GM18907 (cell line): ENCODE measurements around the gene ETFRF1.
A peak's percentile ranks its signal among the peaks of the same experiment; 100 is the strongest.

ENCODE experiments used
- ATAC-seq: cut with Tn5 transposase; IDR thresholded peaks from one replicate; pipeline ENCODE4 v1.9.1; 2021; ENCODE audit warnings: mild to moderate bottlenecking, moderate library complexity; ENCODE audit not compliant: unreplicated experiment

The ETFRF1 gene

DNA sequence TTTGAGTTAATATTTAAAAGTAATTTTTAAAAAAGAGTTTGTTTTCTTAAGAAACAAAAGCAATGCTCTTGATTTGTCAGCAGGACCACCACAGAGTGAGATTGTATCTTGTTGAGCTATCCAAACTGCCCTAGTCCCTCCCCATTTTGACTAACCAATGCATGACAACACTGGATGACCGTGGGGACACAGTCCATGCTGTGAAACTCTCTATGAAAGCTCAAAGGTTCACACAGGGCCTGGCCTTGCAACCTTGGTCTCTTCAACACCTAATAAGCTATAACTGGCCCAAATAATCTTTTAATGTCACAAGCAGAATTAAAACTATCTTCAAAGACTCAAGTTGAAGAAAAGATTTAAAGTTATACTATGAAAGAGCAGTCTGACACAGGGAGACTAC lies 13.5 kb downstream of the ETFRF1 start:
- ATAC-seq: no peak

DNA sequence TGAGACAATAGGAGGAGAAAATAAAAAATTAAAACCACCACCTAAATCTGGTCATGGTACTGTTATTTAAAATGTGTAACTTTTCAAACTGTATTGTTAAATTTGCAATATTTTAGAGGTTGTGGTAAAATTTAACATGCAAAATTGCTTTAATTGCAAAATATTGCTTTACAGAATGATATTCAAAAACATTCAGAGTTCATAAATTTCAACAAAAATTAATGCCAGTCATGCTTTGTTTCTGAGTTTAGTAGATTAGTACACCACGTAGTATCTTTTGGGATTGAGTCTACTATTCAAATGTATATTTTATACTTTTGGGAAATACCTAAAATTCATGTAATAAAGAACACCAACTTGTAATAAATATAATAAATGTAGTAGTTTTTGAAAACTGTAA lies 18.3 kb downstream of the ETFRF1 start:
- ATAC-seq: no peak

DNA sequence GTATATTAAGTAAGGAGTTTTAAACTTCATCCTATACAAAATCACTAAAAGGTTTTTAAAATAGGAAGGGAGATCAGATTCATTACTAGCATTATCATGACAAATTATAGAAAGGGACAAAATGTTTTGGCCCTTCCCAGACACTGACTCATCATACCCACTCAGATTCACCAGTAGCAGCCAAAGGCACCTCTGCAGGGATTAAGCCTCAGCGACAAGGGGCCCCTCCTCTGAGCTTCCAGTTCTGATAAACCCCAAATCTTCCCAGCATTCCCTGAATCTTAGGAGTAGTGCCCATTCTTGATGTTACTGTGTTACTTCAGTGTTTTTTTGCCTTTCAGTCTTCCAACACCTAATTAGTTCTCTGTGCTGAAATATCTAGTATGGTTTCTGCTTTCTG lies 41.2 kb downstream of the ETFRF1 start:
- no peak for ATAC-seq

DNA sequence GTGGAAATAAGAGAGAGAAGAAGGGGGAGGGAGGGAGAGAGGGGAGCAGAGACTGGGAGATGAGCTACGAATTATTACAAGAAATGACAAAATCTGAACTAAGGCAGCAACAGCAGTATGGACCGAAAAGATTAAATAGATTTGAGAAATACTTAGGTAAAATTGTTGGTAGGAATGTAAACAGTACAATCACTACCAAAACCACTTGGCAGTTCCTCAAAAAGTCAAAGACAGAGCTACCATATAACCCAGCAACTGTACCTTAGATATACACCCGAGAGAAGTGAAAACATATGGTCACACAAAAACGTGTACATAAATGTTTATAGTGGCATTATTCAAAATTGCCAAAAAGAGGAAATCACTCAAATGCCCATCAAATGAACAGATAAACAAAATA lies 41.6 kb downstream of the ETFRF1 start:
- no peak for ATAC-seq

DNA sequence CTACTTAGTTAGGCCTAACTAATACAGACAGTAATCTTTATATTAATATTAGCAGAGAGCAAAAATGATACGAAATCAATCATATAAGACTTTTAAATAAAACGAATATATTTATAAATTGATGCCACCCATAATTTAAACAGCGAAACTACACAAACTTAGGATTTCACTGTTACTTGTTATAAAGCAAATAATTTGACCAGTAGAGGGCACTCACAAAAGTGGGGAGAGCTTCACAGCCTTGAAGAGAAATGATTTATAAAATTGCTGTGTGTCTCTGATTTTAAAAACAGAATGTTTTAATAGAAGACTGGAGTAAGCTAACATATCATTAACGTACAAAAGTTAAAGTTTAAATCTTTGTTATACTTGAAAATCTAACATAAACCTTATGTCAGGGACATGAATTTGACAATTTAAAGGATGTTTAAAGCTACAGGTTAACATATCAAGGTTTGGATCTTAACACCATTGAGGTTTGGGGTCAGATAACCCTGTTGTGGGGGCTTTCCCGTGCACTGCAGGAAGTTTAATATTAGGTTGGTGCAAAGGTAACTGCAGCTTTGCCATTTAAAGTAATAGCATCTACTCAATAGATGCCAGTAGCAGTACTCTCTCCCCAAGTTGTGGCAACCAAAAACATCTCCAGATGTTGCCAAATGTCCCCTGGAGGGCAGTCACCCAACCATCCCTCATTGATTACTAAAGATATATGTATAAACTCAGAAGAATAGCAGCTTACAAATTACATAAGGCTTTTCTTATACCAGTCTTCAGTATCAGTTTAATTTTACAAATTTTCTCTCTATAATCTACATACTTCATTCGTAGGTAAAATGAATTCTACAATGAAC lies 46.4 kb downstream of the ETFRF1 start:
- peak; percentile 79 for ATAC-seq

DNA sequence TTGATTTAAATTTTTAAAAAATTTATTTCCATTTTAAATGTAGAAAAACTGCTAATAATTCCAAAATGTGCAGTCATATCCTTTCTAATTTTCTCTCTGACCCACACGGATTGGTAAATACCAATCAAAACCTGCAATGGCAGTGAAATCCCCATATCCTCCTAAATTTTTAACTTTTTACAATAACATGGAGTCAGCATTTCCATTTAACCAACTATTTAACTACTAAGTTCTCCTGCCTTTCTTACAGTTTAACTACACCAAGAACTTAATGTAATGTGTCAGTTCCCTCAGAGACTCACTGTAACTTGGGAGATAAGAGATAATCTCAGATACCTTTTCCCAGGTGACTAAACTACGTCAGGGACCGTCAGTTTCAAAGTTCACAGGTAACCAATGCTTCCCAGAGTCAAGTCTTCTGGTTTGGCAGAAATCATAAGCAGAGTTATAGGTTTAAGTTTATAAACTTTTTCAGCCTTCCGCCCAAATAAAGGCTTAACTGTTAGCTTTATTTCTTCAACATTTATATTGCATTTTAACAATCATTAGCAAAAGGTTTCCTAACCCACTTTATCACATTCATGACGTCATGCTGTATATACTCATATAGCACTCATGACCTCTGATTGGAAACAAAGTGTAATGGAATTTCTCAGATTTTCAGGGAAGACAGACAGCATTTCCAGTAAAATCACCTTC lies 48.1 kb downstream of the ETFRF1 start:
- no peak for ATAC-seq

DNA sequence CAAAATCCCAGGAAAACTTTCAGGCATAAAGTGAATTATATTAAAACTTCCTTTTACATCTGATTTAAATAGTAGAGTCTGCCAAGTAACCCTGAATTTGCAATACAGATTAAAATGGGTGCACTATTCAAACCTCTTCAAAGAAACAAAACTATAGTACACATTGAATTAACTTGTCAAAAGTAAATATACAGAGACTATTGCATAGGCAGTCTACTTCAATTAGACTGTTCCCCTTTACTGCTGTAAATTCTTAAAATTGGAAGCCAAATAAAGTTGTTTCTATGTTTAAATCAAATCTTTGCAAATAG lies 48.6 kb downstream of the ETFRF1 start:
- ATAC-seq: no peak

DNA sequence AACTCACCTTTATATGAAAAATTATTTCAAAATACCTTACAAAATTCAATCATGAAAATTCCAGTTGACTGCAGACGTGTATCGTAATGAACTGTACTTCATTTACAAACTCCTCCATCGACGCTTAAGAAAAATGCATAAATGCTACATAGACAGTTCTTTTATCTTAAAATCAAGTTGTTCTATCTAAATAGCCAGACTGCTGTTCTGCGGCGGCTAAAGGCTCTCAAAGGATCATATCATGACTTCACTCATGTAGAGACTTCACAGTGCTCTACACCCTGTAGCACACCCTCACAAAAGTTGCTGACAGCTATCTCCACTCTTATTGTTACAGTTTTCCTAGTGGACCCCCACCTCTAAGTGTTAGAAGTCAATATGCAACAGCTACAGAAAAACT lies 50.5 kb downstream of the ETFRF1 start:
- ATAC-seq: no peak

DNA sequence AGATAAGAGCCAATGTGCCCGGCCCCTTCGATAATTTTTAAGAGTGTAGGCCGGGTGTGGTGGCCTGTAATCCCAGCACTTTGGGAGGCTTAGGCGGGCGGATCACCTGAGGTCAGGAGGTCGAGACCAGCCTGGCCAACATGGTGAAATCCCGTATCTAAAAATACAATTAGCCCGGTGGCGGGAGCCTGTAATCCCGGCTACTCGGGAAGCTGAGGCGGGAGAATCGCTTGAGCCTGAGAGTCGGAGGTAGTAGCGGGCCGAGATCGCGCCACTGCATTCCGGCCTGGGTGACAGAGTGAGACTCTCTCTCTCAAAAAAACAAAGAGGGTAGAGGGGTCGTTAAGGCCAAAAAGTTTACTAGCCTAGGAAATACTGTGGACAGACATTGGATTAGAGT lies 53.1 kb downstream of the ETFRF1 start:
- ATAC-seq: no peak

DNA sequence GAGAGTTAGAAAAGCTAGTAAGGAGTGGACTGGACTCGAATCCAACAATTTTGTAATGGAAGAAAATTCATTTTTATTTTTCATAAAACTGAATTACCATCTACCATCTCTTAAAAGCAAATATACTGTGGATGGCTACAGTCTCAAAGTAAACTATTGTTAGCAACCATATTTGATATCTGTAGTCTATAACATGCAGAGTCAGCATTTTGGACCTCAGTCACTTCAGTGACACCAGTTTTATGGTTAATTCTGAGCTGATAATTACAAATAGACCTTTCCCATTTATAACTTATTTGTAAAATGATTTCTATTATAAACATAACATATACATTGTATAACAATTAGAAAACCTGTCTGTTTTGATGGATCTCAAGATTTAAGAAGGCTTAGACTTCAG lies 53.7 kb downstream of the ETFRF1 start:
- no peak for ATAC-seq

DNA sequence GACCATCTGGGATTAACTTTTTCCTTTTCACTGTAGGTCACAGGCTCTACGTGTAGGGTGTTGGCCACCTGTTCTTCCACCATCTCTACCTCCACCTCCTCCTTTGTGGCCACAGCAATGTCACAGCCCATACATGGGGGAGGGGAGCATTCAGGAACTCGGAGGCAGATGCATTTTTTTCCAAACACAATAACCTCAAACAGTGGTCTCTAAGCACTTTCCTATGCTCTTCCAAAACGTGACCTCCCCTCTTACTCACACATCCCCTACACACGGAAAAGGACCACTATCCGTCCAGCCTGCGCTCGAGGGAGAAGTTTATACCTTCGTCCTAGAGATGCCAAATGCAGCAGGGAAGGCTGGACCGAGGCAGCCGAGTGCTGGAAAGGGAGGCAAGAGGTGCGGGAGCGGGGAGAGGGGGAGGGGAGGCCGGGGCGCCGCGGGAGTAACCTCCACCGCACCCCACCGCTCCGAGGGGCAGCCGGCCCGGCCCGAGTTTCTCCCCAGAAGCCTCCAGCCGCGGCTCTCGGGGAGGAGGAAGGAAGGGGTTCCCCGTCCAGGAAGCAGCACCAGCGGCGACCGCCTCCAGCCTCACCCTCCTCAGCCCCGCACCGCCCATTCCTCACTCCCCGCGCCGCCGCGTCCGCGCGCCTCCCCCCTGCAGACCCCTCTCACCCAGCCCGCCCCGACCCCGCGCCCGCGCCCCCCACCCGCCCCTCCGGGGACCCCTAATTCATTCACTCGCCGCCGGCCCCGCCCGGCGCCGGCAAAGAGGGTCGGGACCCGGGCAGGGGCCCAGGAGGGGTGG lies 55.1 kb downstream of the ETFRF1 start:
- peak; percentile 47 for ATAC-seq

DNA sequence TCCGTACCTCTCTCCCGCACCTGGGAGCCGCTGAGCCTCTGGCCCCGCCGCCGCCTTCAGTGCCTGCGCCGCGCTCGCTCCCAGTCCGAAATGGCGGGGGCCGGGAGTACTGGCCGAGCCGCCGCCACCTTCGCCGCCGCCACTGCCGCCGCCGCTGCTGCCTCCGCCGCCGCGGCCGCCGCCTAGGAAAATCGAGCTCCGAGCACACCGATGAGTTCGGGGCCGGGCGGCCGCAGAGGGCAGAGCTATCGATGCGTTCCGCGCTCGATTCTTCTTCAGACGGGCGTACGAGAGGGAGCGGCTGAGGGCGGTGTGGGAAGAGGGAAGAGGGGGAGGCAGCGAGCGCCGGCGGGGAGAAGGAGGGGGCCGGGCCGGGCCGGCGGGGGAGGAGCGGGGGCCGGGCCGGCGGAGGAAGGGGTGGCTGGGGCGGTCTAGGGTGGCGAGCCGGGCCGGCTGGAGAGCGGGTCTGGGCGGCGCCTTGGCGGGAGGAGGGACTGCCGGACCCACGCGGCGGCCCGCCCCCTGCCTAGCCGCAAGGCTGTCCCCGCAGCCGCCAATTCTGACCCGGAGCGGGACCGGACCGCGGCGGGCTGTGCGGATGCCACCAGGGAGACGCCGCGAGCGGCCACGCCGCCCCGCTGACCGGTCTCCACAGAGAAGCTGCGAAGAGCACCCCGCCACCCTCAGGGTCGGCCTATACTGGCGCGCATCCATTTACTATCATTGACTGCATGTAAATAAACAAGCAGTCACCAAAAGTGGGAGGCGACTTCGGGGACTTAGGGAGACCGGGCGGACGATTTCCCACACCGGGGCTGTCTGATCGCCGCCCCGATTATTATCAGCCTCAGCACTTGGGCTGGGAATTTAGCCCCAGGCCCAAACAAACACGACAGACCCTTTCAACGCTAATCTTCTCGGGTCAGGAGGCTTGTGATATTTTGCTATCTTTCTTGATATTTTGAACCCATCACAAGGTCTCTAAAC lies 56.0 kb downstream of the ETFRF1 start, which contains the start of gene KRAS:
Gene KRAS (minus strand): TSS at position 186 of the 987 bp plus-strand sequence.
- peak; percentile 83 for ATAC-seq

DNA sequence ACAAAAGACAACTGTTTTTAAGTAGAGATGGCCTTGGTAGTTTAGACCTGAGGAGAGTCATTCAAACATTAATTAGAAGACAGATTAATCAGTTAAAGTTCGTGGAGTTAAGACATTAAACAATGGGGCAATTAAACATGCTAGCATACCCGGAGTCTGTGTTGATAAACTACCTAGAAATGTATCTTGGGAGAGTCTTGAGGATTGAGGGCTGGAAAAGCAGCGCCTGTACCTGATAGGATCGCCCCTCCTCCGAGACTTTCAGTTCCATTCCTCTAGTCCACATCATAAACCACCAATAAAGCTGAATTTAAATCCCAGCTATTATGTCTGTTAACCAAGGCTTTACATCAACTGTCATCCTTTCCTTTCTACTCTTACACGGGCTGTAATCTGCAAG lies 56.7 kb downstream of the ETFRF1 start:
- ATAC-seq: no peak

DNA sequence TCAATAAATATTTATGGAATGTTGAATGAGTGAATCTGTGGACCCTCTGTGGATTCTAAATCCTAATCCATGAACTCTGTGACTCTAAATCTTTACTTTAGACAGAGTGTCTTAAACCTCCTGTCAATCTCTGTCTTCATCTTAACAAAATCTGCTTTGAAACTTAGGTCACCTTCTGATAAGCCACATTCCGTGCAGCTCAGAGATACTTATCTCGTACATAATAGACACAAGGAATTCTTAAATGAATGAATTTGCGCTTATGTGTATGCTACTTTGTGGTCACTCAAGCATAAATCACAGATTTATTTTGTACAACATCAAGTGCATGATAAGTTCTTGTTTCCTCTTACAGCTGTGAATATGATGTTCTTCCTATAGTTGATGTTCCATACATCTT lies 57.9 kb downstream of the ETFRF1 start:
- ATAC-seq: no peak

DNA sequence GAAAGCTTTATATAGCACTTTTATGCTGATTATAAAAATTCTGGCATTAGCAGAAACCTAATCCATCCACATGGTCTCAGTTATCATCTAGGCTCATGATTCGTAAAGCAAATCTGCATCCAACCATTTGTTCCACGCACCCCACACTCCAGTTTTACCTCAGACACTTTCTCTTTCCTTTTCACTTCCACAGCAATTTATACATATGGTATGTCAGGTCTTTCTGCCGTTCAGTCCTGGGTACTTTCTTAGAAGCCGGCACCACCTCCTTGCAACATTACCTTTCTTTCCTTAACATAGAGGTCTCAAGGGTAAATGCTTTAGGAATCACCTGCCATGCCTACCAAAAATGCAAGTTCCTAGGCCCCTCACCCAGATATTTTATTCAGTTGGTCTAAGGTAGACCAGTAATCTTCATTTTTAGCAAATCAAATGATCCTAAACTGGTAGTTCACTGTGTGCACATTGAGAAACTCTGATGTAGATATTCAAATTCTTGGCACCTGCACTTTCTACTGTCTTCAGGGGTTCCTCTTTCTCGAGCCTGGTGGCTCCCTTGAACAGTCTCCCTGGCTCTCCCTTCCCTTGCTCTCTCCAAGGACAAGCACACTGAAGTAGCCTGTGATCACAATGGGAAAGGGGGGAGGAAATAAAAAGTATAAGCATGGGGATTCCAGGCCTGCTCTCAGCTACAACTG lies 58.5 kb downstream of the ETFRF1 start:
- ATAC-seq: no peak

DNA sequence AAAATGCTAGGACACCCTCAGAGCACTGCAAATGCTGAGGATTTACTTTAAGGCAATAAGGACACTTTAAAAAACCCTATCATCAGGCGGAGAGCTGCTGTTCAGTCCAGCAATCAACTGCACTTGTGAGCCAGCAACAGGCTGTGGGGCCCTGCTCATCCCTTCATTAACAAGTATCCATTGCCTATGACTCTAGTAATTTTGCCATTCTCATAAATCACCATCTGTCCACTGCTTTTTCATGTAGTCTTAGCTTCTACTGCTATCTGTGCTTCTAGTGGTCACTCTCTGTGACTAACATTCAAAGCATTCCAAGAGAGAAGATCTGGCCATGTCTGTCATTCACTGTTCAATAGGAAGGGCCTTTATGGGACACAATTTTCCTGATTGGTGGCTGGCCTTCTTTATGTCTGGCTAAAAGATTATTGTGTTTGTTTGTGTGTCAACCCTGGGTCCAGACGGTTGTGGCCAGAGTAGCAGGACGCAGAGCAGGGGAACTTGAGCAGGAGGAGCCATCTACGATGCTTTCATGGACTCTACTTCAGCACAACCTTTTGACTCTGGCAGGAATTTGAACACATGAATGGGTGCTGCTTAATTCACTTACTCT lies 59.3 kb downstream of the ETFRF1 start:
- ATAC-seq: no peak
